ENCODE measurements around the gene DAPK3. TPM values are rescaled to one million over a fixed set of nuclear protein-coding genes. Genes with fewer than 3 reads are reported as not detected.

DAPK3 gene
- total and polyA plus RNA-seq, 4 donors = 61.9 to 93.9 (median 79.4) TPM

DNA sequence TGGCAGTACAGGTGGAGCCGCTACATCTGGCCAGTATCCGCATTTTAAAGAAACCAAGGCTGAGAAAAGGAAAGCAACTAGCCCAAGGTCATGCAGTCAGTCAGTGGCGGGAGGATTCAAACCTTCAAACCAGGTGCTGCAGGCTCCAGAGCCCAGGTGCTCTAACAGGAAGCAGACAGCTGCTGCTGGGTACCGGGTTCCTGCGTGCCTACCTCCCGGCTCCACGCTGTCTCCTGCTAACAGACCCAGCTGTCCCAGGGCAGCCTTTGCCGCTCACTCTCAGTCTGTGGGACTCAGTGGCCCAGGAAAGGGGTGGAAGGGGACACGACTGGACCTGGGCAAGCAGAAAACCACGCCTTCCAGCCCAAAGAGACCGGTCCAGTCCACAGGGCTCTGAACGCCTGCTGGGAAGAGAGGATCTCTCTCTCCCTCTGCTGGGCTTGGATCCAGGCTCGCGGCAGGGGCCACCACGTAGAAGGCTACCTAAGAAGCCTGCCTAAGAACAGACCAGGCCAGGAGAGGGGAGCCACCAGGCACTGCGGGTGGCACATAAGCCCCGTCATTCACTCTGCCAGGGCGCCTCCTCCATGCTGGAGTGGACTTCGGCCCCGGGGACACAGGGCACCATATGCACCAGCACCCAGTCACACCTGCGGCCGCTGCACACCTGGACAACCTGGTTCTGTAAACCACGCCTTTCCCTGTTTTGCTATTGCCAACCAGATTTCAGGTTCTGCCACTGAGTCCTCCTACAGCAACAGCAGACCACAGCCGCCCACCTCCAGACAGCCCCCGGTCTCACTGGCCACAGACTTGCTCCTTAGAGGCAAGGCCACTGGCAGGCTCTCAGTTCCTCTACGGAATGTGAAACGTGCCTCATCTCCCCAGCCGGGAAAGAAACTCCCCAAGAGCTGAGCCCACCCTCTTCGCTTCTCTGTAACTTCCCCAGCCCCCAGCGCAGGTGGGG is 4.6 kb downstream of the DAPK3 start:
- Histone ChIP-seq H3K9ac (ENCODE audit: insufficient read depth in 1 of 2, low read length in 2 of 2) (no peak overlapping the region), H3K9me3 (ENCODE audit: control insufficient read depth in 4 of 4, insufficient read depth in 3 of 4, low read length in 3 of 4) (no peaks in the 10 kb centered on the region), H3K4me1 (ENCODE audit: control insufficient read depth in 5 of 5, insufficient read depth in 5 of 5, low read length in 5 of 5) (peaks cover 7 to 27% (median 19%) of the 10 kb centered on the region in 5 donors), H3K36me3 (ENCODE audit: control insufficient read depth in 4 of 4, insufficient read depth in 4 of 4, low read length in 4 of 4) (peaks cover 12 to 51% (median 22%) of the 10 kb centered on the region in 4 donors), H3K27me3 (ENCODE audit: control insufficient read depth in 3 of 3, insufficient read depth in 3 of 3, low read length in 2 of 3) (no peaks in the 10 kb centered on the region), H3K4me3 (no peak overlapping the region), H3K27ac (ENCODE audit: low read depth in 1 of 2, low read length in 1 of 2) (peak overlapping the region; percentile 48 to 94)
- DNase-seq (no peak), ATAC-seq (ENCODE audit: insufficient read depth, low FRiP score) (no peak)
- TF ChIP-seq, protein P1, sequence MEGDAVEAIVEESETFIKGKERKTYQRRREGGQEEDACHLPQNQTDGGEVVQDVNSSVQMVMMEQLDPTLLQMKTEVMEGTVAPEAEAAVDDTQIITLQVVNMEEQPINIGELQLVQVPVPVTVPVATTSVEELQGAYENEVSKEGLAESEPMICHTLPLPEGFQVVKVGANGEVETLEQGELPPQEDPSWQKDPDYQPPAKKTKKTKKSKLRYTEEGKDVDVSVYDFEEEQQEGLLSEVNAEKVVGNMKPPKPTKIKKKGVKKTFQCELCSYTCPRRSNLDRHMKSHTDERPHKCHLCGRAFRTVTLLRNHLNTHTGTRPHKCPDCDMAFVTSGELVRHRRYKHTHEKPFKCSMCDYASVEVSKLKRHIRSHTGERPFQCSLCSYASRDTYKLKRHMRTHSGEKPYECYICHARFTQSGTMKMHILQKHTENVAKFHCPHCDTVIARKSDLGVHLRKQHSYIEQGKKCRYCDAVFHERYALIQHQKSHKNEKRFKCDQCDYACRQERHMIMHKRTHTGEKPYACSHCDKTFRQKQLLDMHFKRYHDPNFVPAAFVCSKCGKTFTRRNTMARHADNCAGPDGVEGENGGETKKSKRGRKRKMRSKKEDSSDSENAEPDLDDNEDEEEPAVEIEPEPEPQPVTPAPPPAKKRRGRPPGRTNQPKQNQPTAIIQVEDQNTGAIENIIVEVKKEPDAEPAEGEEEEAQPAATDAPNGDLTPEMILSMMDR (IDR thresholded peaks at IDR 0.05; ENCODE audit: control extremely low read depth, extremely low read depth) = no peak
- WGBS, 2 donors = 86 to 88% methylated on average over 30 of the region's 30 CpGs

DNA sequence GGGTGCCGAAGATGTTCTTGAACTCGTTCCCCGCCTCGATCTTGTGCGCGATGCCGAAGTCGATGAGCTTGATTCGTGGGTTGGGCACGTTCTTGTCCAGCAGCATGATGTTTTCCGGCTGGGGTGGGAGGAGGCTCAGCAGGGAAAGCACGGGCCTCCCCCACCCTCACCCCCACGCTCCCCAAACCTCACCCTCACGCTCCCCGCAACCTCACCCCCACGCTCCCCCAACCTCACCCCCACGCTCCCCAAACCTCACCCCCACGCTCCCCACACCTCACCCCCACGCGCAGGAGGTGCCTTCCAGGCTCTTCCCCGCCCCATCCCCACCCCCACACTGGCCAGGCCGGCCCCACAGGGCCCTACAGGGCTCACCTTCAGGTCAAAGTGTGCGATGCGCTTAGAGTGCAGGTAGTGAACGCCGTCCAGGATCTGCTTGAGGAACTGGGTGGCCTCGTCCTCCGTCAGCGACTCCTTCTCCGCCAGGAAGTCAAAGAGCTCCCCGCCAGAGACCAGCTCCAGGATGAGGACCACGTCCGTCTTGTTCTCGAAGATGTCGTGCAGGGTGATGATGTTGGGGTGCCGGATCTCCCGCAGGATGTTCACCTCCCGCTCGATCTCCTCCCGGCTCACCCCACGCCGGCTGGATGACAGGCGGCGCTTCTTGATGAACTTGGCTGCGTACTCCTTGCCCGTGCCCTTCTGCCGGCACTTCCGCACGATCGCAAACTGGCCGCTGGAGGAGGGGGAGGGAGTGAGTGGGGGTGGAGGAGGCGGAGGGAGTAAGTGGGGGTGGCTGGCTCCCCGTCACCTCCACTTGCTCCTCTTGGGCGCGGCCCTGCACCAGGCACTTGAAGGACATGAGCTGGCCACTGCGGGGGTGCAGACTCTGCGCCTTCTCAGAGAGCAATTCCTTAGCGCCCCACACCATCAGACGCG is 6.4 kb downstream of the DAPK3 start:
- peaks cover 20 to 66% (median 26%) of the 10 kb centered on the region in 4 donors for H3K36me3 ChIP-seq (ENCODE audit: control insufficient read depth in 4 of 4, insufficient read depth in 4 of 4, low read length in 4 of 4)
- WGBS, 2 donors = 88 to 91% methylated on average over 59 to 60 of the region's 60 CpGs
- no peak for DNase-seq

DNA sequence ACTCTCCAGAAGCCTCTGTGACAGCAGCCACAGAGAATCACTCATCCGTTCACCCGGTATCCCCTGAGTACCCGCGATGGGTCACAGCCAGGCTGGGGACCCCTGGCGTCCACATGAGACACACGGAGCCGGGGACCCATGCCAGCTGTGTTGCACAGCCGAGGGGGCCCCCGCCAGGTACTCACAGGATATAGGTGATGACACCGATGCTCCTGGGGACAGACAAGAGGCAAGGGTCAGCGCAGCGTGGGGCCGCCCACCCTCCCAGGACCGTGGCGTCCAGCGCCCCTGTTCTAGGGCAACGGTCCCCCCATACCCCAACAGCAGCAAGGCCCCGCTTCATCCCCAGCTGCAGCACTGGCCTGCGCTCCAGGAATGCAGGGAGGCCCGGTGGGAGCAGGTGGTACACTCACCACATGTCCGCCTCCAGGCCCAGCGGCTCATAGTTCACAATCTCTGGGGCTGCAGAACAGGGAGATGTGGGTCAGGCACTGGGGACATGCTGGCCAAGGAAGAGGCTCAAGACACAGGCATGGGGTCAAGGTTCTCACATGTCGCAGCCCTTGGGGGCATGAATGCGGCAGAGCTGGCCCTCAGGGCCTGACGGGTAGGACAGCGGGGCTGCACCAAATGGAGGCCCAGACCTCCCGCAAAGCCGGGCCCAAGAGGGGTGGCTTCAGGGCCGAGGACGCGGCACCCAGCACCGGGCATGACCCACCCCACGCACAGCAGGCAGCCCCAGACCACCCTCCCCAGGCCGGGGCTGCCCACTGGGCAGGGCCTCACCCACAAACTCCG is 7.2 kb downstream of the DAPK3 start:
- H3K9ac ChIP-seq (ENCODE audit: insufficient read depth in 1 of 2, low read length in 2 of 2) = no peak overlapping the region
- H3K4me1 ChIP-seq (ENCODE audit: control insufficient read depth in 5 of 5, insufficient read depth in 5 of 5, low read length in 5 of 5) = peaks cover 5 to 11% (median 7%) of the 10 kb centered on the region in 5 donors
- peaks cover 17 to 74% (median 29%) of the 10 kb centered on the region in 4 donors for H3K36me3 ChIP-seq (ENCODE audit: control insufficient read depth in 4 of 4, insufficient read depth in 4 of 4, low read length in 4 of 4)
- H3K9me3 ChIP-seq (ENCODE audit: control insufficient read depth in 4 of 4, insufficient read depth in 3 of 4, low read length in 3 of 4) = peaks cover 0 to 2% (median 0%) of the 10 kb centered on the region in 4 donors
- no peaks in the 10 kb centered on the region for H3K27me3 ChIP-seq (ENCODE audit: control insufficient read depth in 3 of 3, insufficient read depth in 3 of 3, low read length in 2 of 3)
- no peak overlapping the region for H3K27ac ChIP-seq (ENCODE audit: low read depth in 1 of 2, low read length in 1 of 2)
- no peak overlapping the region for H3K4me3 ChIP-seq
- ATAC-seq (ENCODE audit: insufficient read depth, low FRiP score) = no peak
- TF ChIP-seq, protein P1 (IDR thresholded peaks at IDR 0.05; ENCODE audit: control extremely low read depth, extremely low read depth) = no peak
- no peak for DNase-seq
- 95% methylated on average over 35 of the region's 35 CpGs for WGBS, 2 donors

More for the DNA sequence above, 6.4 kb downstream of the DAPK3 start:
- TF ChIP-seq, protein P1 (IDR thresholded peaks at IDR 0.05; ENCODE audit: control extremely low read depth, extremely low read depth) = no peak
- Histone ChIP-seq H3K27ac (ENCODE audit: low read depth in 1 of 2, low read length in 1 of 2) (no peak overlapping the region), H3K9ac (ENCODE audit: insufficient read depth in 1 of 2, low read length in 2 of 2) (no peak overlapping the region), H3K27me3 (ENCODE audit: control insufficient read depth in 3 of 3, insufficient read depth in 3 of 3, low read length in 2 of 3) (no peaks in the 10 kb centered on the region), H3K4me1 (ENCODE audit: control insufficient read depth in 5 of 5, insufficient read depth in 5 of 5, low read length in 5 of 5) (peaks cover 7 to 19% (median 14%) of the 10 kb centered on the region in 5 donors), H3K9me3 (ENCODE audit: control insufficient read depth in 4 of 4, insufficient read depth in 3 of 4, low read length in 3 of 4) (no peaks in the 10 kb centered on the region), H3K4me3 (no peak overlapping the region)
- ATAC-seq (ENCODE audit: insufficient read depth, low FRiP score) = no peak

Measured in lung (tissue), 12 donors.